Fibroblast of lung (primary cell): Measurements from ENCODE around the gene ACER3.

Source experiments
- CTCF ChIP-seq, 2 donors: IDR thresholded peaks in 1 of 2; conservative IDR thresholded peaks in 1 of 2; 1 replicate in 1 of 2; 2 replicates in 1 of 2; pipeline ENCODE4 v1.5.1; 2011 to 2012; ENCODE audit warnings: low read length in 2 of 2, control low read depth in 1 of 2, inconsistent platforms in 1 of 2, low read depth in 1 of 2, mild to moderate bottlenecking in 1 of 2
- EZH2 ChIP-seq: IDR thresholded peaks from 2 replicates; pipeline ENCODE4 v1.5.1; 2012; ENCODE audit warnings: low read length, control low read depth, mild to moderate bottlenecking; ENCODE audit errors: missing control alignments

GRCh38 chr11:77056814-77057402, 196.2 kb downstream of the ACER3 start:
- no peak for TF ChIP-seq CTCF (conservative IDR thresholded peaks at IDR 0.05 in 1 of 2, IDR thresholded peaks at IDR 0.05 in 1 of 2; ENCODE audit: low read depth in 1 of 2, low read length in 2 of 2)
- no peak for TF ChIP-seq EZH2
